ENCODE measurements around the gene MTCL1.

Gene MTCL1

DNA sequence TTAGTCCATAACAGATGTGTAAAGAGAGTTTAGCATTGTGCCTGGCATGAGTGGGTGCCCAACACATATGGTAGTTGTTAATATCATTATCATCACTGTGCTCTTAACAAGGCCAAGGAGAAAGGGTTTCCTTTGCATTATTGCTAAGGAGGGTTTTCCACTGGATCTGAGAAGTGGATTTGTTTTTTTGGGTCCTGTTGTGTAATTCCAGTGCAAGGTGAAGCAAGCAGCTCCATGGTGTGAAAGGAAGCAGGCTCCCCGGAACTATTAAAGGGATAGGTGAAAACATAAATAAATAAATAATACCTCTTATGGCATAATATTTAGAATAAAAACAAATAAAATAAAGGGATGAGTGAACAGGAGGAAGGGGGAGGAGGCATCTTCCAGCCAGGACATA, 65.3 kb downstream of the MTCL1 start:
- TF ChIP-seq FOXP2 (optimal IDR thresholded peaks at IDR 0.05; ENCODE audit: borderline replicate concordance, extremely low read depth, extremely low read length, insufficient read depth) (no peak), TAF1 (IDR thresholded peaks at IDR 0.05; ENCODE audit: borderline replicate concordance, insufficient read depth, low read length) (no peak), REST (IDR thresholded peaks at IDR 0.05; ENCODE audit: insufficient read depth in 1 of 2, low read depth in 2 of 2, low read length in 2 of 2) (no peak), SIN3A (IDR thresholded peaks at IDR 0.05; ENCODE audit: borderline replicate concordance, insufficient read depth, low read length) (no peak), POLR2AphosphoS5 (IDR thresholded peaks at IDR 0.05; ENCODE audit: low read depth, low read length) (no peak)

DNA sequence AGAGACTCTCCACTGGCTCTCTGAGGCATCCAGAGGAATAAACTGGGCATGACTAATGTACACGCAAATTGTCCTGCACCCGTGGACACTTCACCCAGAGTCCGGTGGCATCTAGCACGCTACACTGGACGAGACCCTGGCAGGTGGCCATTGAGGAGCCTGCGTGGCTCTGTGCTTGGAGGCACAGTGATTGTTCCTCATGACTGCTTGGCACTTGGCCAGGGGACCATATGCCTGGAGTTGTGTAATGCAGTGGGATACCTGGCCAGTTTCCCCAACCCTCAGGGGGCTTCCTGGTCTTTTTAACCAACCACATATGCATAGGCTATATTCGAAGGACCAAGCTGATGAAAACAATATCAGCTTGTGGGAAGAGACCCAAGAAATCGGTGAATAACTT, 66.6 kb downstream of the MTCL1 start:
- TF ChIP-seq POLR2AphosphoS5 (IDR thresholded peaks at IDR 0.05; ENCODE audit: low read depth, low read length): no peak
- no peak for TF ChIP-seq TAF1 (IDR thresholded peaks at IDR 0.05; ENCODE audit: borderline replicate concordance, insufficient read depth, low read length)
- no peak for TF ChIP-seq FOXP2 (optimal IDR thresholded peaks at IDR 0.05; ENCODE audit: borderline replicate concordance, extremely low read depth, extremely low read length, insufficient read depth)
- no peak for TF ChIP-seq SIN3A (IDR thresholded peaks at IDR 0.05; ENCODE audit: borderline replicate concordance, insufficient read depth, low read length)
- TF ChIP-seq REST (IDR thresholded peaks at IDR 0.05; ENCODE audit: insufficient read depth in 1 of 2, low read depth in 2 of 2, low read length in 2 of 2): no peak

- no peak for TF ChIP-seq POLR2AphosphoS5 (IDR thresholded peaks at IDR 0.05; ENCODE audit: low read depth, low read length)
- TF ChIP-seq SIN3A (IDR thresholded peaks at IDR 0.05; ENCODE audit: borderline replicate concordance, insufficient read depth, low read length): no peak
- no peak for TF ChIP-seq REST (IDR thresholded peaks at IDR 0.05; ENCODE audit: insufficient read depth in 1 of 2, low read depth in 2 of 2, low read length in 2 of 2)
- no peak for TF ChIP-seq TAF1 (IDR thresholded peaks at IDR 0.05; ENCODE audit: borderline replicate concordance, insufficient read depth, low read length)
- TF ChIP-seq FOXP2 (optimal IDR thresholded peaks at IDR 0.05; ENCODE audit: borderline replicate concordance, extremely low read depth, extremely low read length, insufficient read depth): no peak
Observed at GRCh38 chr18:8773980-8774379, 68.6 kb downstream of the MTCL1 start.

DNA sequence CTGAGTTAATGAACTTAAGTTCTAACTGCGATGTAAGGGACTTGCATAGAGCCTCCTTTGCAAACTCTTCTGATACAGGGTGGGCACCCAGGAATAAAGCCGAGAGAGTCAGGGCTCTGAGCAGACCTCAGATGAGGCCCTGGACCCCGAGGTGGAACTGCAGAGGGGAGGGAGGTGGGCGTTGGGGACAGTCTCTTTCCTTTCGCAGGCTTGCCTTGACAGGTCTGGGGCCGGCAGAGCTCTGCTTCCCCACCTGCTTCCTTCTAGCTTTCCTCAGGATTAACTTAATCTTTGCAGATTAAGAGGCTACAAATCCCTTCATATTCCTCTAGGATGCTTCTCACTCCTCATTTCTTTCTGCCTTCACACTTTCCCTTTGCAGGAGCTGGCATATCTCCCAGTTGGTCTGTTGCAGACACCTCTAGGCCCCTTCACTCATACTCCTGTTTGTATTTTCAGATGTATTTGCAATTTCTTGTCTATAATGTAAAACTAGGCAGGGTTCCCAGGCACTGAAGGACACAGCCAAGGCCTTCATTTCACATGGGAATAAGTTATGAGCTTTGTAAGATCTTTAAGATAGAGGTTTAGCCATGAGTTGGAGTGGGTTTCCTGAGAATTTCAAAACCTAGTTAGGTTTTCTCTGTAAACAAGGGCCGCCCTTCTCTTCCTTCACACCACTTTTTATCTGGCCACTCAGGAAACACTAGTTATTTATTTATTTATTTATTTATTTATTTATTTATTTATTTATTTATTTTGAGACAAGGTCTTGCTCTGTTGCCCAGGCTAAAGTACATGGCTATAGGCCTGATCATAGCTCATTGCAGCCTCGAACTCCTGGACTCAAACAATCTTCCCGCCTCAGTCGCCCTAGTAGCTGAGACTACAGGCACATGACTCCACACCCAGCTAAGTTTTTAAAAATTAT, 70.9 kb downstream of the MTCL1 start:
- no peak for TF ChIP-seq FOXP2 (optimal IDR thresholded peaks at IDR 0.05; ENCODE audit: borderline replicate concordance, extremely low read depth, extremely low read length, insufficient read depth)
- no peak for TF ChIP-seq REST (IDR thresholded peaks at IDR 0.05; ENCODE audit: insufficient read depth in 1 of 2, low read depth in 2 of 2, low read length in 2 of 2)
- no peak for TF ChIP-seq SIN3A (IDR thresholded peaks at IDR 0.05; ENCODE audit: borderline replicate concordance, insufficient read depth, low read length)
- no peak for TF ChIP-seq TAF1 (IDR thresholded peaks at IDR 0.05; ENCODE audit: borderline replicate concordance, insufficient read depth, low read length)
- TF ChIP-seq POLR2AphosphoS5 (IDR thresholded peaks at IDR 0.05; ENCODE audit: low read depth, low read length): no peak

Measured in PFSK-1 (cell line).